A549 (cell line): ENCODE measurements around the gene ICE2. TPM values are rescaled to one million over a fixed set of nuclear protein-coding genes. Genes with fewer than 3 reads are reported as not detected.

ENCODE experiments used
- ATAC-seq, 2 experiments: fragments of 200-7000 bp in 1 of 2; fragments of >200 bp in 1 of 2; cut with Nextera tagmentation in 1 of 2; cut with Tn5 transposase in 1 of 2; 3 replicates each; pipeline versions ENCODE4 v1.8.0 to v1.9.1; 2018 to 2020; ENCODE audit warnings: mild to moderate bottlenecking in 1 of 2, moderate library complexity in 1 of 2
- CTCF ChIA-PET: fragments of 300-600 bp; sonication (Branson Sonifier 250); formaldehyde crosslinking; extraction: SDS; loops from one replicate; lab custom pipeline; 2021; ENCODE audit warnings: antibody characterized with exemption, inconsistent platforms; lab: Yijun Ruan, JAX
- POLR2A ChIA-PET: fragments of 350-600 bp; formaldehyde crosslinking; extraction: SDS; loops from one replicate; lab custom pipeline; 2021; ENCODE audit warnings: antibody characterized with exemption, inconsistent platforms; lab: Yijun Ruan, JAX
- DNase-seq, 2 experiments: peaks; one replicate each; pipeline versions ENCODE4 v3.0.0 to v3.0.0-alpha.2; 2011 to 2016; ENCODE audit warnings: low read depth in 1 of 2, low spot score in 1 of 2
- FAIRE-seq: peaks from 2 replicates; lab custom pipeline; 2011; peaks lifted over from hg19 to GRCh38; lab: Jason Lieb, UNC
- H3K27ac ChIP-seq, 2 experiments: fragments of >200 bp; sonication (Bioruptor Twin); formaldehyde crosslinking; 3 replicates each; pipeline ENCODE4 v1.5.1; 2016 to 2017
- H3K4me1 ChIP-seq: fragments of >200 bp; sonication (Bioruptor Twin); formaldehyde crosslinking; 3 replicates; pipeline ENCODE4 v1.6.1; 2016
- H3K4me2 ChIP-seq: fragments of >200 bp; sonication (Bioruptor Twin); formaldehyde crosslinking; 3 replicates; pipeline ENCODE4 v1.6.1; 2016
- H3K4me3 ChIP-seq: fragments of >200 bp; sonication (Bioruptor Twin); formaldehyde crosslinking; 3 replicates; pipeline ENCODE4 v1.5.1; 2016
- H3K9me3 ChIP-seq: fragments of >200 bp; sonication (Bioruptor Twin); formaldehyde crosslinking; 3 replicates; pipeline ENCODE4 v1.6.1; 2016
- CBX2 ChIP-seq: fragments of 200-600 bp; sonication (generic); IDR thresholded peaks from 2 replicates; pipeline ENCODE4 v1.6.1; 2016; ENCODE audit warnings: low read depth, mild to moderate bottlenecking, borderline replicate concordance
- CEBPB ChIP-seq, 2 experiments: fragments of >200 bp in 1 of 2; sonication (Bioruptor Twin) in 1 of 2; formaldehyde crosslinking in 1 of 2; IDR thresholded peaks; 2 replicates each; pipeline ENCODE4 v1.6.1; 2012 to 2016
- CHD4 ChIP-seq: fragments of 200-600 bp; sonication (generic); IDR thresholded peaks from 2 replicates; pipeline ENCODE4 v1.6.1; 2016; ENCODE audit warnings: antibody characterized with exemption, mild to moderate bottlenecking, borderline replicate concordance
- CTCF ChIP-seq: fragments of >200 bp; sonication (Bioruptor Twin); formaldehyde crosslinking; IDR thresholded peaks from 3 replicates; pipeline ENCODE4 v1.5.1; 2016
- EHF ChIP-seq: fragments of 250-450 bp; sonication (Bioruptor Pico); IDR thresholded peaks from 2 replicates; pipeline ENCODE4 v1.5.0; 2020; ENCODE audit warnings: mild to moderate bottlenecking
- EHMT2 ChIP-seq: fragments of 200-600 bp; sonication (generic); IDR thresholded peaks from 2 replicates; pipeline ENCODE4 v1.6.1; 2016; ENCODE audit warnings: antibody characterized with exemption, low read depth, mild to moderate bottlenecking, moderate library complexity
- ELK1 ChIP-seq: fragments of 150-350 bp; IDR thresholded peaks from 2 replicates; pipeline ENCODE4 v1.6.1; 2014; ENCODE audit warnings: low read depth, mild to moderate bottlenecking, low read length
- EP300 ChIP-seq, 2 experiments: fragments of >200 bp; sonication (Bioruptor Twin); formaldehyde crosslinking; IDR thresholded peaks; 2 replicates in 1 of 2; 3 replicates in 1 of 2; pipeline ENCODE4 v1.6.1; 2016 to 2017
- FOXS1 ChIP-seq: fragments of 250-450 bp; sonication (Bioruptor Pico); IDR thresholded peaks from 2 replicates; pipeline ENCODE4 v1.5.0; 2020; ENCODE audit warnings: mild to moderate bottlenecking, moderate library complexity
- HDAC2 ChIP-seq: fragments of 200-600 bp; sonication (generic); IDR thresholded peaks from 2 replicates; pipeline ENCODE4 v1.6.1; 2016
- HOXA7 ChIP-seq: fragments of 250-450 bp; sonication (Bioruptor Pico); IDR thresholded peaks from 2 replicates; pipeline ENCODE4 v1.5.0; 2020; ENCODE audit warnings: mild to moderate bottlenecking, moderate library complexity
- HOXB13 ChIP-seq: fragments of 250-450 bp; sonication (Bioruptor Pico); IDR thresholded peaks from 2 replicates; pipeline ENCODE4 v1.5.0; 2020; ENCODE audit warnings: low read depth, mild to moderate bottlenecking, moderate library complexity
- JUN ChIP-seq, 2 experiments: fragments of >200 bp; sonication (Bioruptor Twin); formaldehyde crosslinking; IDR thresholded peaks; 2 replicates in 1 of 2; 3 replicates in 1 of 2; pipeline ENCODE4 v1.6.1; 2016 to 2017
- JUNB ChIP-seq: fragments of >200 bp; sonication (Bioruptor Twin); formaldehyde crosslinking; IDR thresholded peaks from 2 replicates; pipeline ENCODE4 v1.6.1; 2016
- KDM1A ChIP-seq: fragments of 200-600 bp; sonication (generic); IDR thresholded peaks from 2 replicates; pipeline ENCODE4 v1.6.1; 2016; ENCODE audit warnings: low read depth, mild to moderate bottlenecking
- MAX ChIP-seq: IDR thresholded peaks from 2 replicates; pipeline ENCODE4 v1.6.1; 2012
- MAZ ChIP-seq: fragments of 150-350 bp; IDR thresholded peaks from 2 replicates; pipeline ENCODE4 v1.6.1; 2014; ENCODE audit warnings: antibody characterized with exemption, low read depth, low read length, borderline replicate concordance
- PBX3 ChIP-seq: IDR thresholded peaks from 2 replicates; pipeline ENCODE4 v1.6.1; 2012
- PHF8 ChIP-seq: fragments of 200-600 bp; sonication (generic); IDR thresholded peaks from 2 replicates; pipeline ENCODE4 v1.6.1; 2016; ENCODE audit warnings: low read depth, mild to moderate bottlenecking, antibody characterized with exemption, moderate library complexity, borderline replicate concordance
- POLR2A ChIP-seq: IDR thresholded peaks from 2 replicates; pipeline ENCODE4 v1.6.1; 2012; ENCODE audit warnings: mild to moderate bottlenecking, low read length
- POLR2AphosphoS2 ChIP-seq: conservative IDR thresholded peaks from 2 replicates; pipeline ENCODE4 v1.6.1; 2012; ENCODE audit warnings: low read length, improper control_type of control experiment, inconsistent platforms
- REST ChIP-seq: fragments of 200-600 bp; sonication (generic); IDR thresholded peaks from 2 replicates; pipeline ENCODE4 v1.6.1; 2016; ENCODE audit warnings: antibody characterized with exemption, mild to moderate bottlenecking, moderate library complexity
- RFX5 ChIP-seq: fragments of 450-650 bp; IDR thresholded peaks from 2 replicates; pipeline ENCODE4 v1.7.1; 2014; ENCODE audit warnings: antibody characterized with exemption, mild to moderate bottlenecking, moderate library complexity
- SREBF2 ChIP-seq: fragments of 450-650 bp; IDR thresholded peaks from 2 replicates; pipeline ENCODE4 v1.6.1; 2014; ENCODE audit warnings: mild to moderate bottlenecking, moderate library complexity
- TFCP2L1 ChIP-seq: fragments of 250-450 bp; sonication (Bioruptor Pico); IDR thresholded peaks from 2 replicates; pipeline ENCODE4 v1.5.0; 2021; ENCODE audit warnings: mild to moderate bottlenecking
- USF2 ChIP-seq: fragments of 450-650 bp; IDR thresholded peaks from 2 replicates; pipeline ENCODE4 v1.6.1; 2014; ENCODE audit warnings: antibody characterized with exemption
- ZC3H11A ChIP-seq: fragments of 450-650 bp; IDR thresholded peaks from 2 replicates; pipeline ENCODE4 v1.6.1; 2014; ENCODE audit warnings: antibody characterized with exemption, mild to moderate bottlenecking
- ZNF302 ChIP-seq: fragments of 250-450 bp; sonication (Bioruptor Pico); IDR thresholded peaks from 2 replicates; pipeline ENCODE4 v1.9.0; 2021; ENCODE audit warnings: inconsistent platforms, mild to moderate bottlenecking, moderate library complexity
- WGBS: methylation state at CpG from one replicate; pipeline ENCODE4 v1.1.6; 2017; ENCODE audit errors: missing lambda C conversion rate; 5-methylcytosine and 5-hydroxymethylcytosine counted together
- polyA plus RNA-seq, 4 experiments: library from polyadenylated mRNA; depleted of rRNA in 3 of 4; stranded (reverse); fragments of >200 nt; fragmentation: RNase III in 1 of 4; extraction: RNeasy Plus Mini Kit Qiagen cat#74134 plus additional on column Dnase treatment in 1 of 4; gene quantifications; 2 replicates in 3 of 4; 3 replicates in 1 of 4; pipeline ENCODE4 v1.2.3, GENCODE V29; 2011 to 2017

Gene ICE2
- polyA plus RNA-seq, 2 of the 4 experiments (the other 2 are of a cell fraction), result 43.1 to 87.6 TPM

- H3K4me1 ChIP-seq, result peaks cover 96% of the 10 kb centered on the region
These were observed 88.7 kb downstream of the ICE2 start for GRCh38 chr15:60390231-60390630.

GRCh38 chr15:60389261-60390077 is 89.5 kb downstream of the ICE2 start:
- H3K4me1 ChIP-seq, result peaks cover 96% of the 10 kb centered on the region
- no peak for DNase-seq
- WGBS, result 27% methylated on average over 8 of the region's 8 CpGs
- H3K27ac ChIP-seq, result peak overlapping the region; percentile 97 to 99
- peak overlapping the region; percentile 35 for H3K4me3 ChIP-seq
- no peak for FAIRE-seq
- no peaks in the 10 kb centered on the region for H3K9me3 ChIP-seq
- ATAC-seq, result 0 out of 6 replicates have a peak, but pooled peaks of 1 of the 2 experiments have one; percentile 0
- ChIA-PET POLR2A (interaction anchor here (0.6 to 1.4 kb wide), 4 partner anchors 9 to 15 kb away, joined by 3 to 6 read pairs (median 3); partner anchors contain the start of gene ANXA2), CTCF (interaction anchor here (1.4 to 1.8 kb wide), 4 partner anchors 13 to 54 kb away, joined by 3 to 5 read pairs (median 4); no protein-coding TSS in a partner anchor)
- peak overlapping the region; percentile 94 for H3K4me2 ChIP-seq
- TF ChIP-seq EHMT2 (no peak), HOXB13 (CRISPR knock-in tag) (no peak), ZC3H11A (no peak), USF2 (no peak), SREBF2 (no peak), PBX3 (no peak), EHF (CRISPR knock-in tag) (no peak), RFX5 (no peak), CHD4 (no peak), HDAC2 (no peak), ELK1 (no peak), FOXS1 (CRISPR knock-in tag) (no peak), JUN (IDR thresholded peaks at IDR 0.05) (no peak; a peak in 2 of 5 replicates), POLR2AphosphoS2 (peak; percentile 96), CBX2 (no peak), HOXA7 (CRISPR knock-in tag) (peak; percentile 87; the same call in 1 of the 2 replicates), PHF8 (no peak), JUNB (no peak), EP300 (IDR thresholded peaks at IDR 0.05) (no peak), TFCP2L1 (CRISPR knock-in tag) (peak; percentile 92), CTCF (no peak), ZNF302 (no peak), REST (no peak; the same call in 1 of the 2 replicates)

More at GRCh38 chr15:60390231-60390630, 88.7 kb downstream of the ICE2 start:
- ChIA-PET POLR2A (interaction anchor here (1.3 to 10.2 kb wide), 8 partner anchors 8 to 51 kb away, joined by 5 to 152 read pairs (median 12); no protein-coding TSS in a partner anchor), CTCF (interaction anchor here (1.4 to 6.5 kb wide), 5 partner anchors 14 to 54 kb away, joined by 3 to 58 read pairs (median 11); no protein-coding TSS in a partner anchor)
- H3K4me2 ChIP-seq, result peak overlapping the region; percentile 94
- peak overlapping the region; percentile 97 to 99 for H3K27ac ChIP-seq
- no peak for DNase-seq
- TF ChIP-seq POLR2A (no peak), CEBPB (IDR thresholded peaks at IDR 0.05) (no peak), MAZ (no peak), MAX (0 out of 2 replicates have a peak, but pooled peaks have one; percentile 4), KDM1A (no peak)
- ATAC-seq, result no peak
- H3K4me3 ChIP-seq, result peak overlapping the region; percentile 35
- no peaks in the 10 kb centered on the region for H3K9me3 ChIP-seq
- no peak for FAIRE-seq
- 32% methylated on average over 6 of the region's 6 CpGs for WGBS
